ENCODE data around the gene SLX9.

GRCh38 chr21:44950351-44950750, 10.5 kb downstream of the SLX9 start:
- TF ChIP-seq CTCF (IDR thresholded peaks at IDR 0.05) (no peak), EZH2 (IDR thresholded peaks at IDR 0.05; ENCODE audit: borderline replicate concordance, insufficient read depth, low read depth, low read length, poor library complexity, severe bottlenecking) (no peak)
